GM19328 (cell line): Measurements from ENCODE around the gene RPS6KA6.
"Not testable (repeated sequence)": the region's sequence is repeated elsewhere in the genome, so short reads cannot be mapped to it uniquely, and the experiment has no call there.

Source experiments
- ATAC-seq: cut with Tn5 transposase; IDR thresholded peaks from one replicate; pipeline ENCODE4 v1.9.1; 2021; ENCODE audit warnings: mild to moderate bottlenecking, moderate library complexity; ENCODE audit not compliant: unreplicated experiment

The RPS6KA6 gene

DNA sequence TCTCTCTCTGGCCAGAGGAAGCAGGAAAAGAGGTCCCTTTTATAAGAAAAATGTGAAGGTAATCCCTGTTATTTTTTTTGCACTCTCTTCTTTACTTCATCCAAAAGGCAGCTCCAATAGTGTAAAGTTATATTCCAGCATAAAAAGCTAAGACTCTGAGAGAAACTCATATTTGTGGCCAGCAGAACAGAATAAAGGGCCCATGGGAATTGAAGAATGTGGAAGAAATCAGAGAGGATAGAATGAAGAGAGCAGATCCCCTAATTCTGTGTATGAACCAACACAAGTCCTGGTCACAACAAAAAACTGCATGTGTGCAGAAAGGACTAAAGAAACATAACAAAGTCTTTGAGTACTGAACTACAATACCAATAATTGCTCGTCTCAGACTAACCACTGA is 22.3 kb downstream of the RPS6KA6 start:
- ATAC-seq = no peak

DNA sequence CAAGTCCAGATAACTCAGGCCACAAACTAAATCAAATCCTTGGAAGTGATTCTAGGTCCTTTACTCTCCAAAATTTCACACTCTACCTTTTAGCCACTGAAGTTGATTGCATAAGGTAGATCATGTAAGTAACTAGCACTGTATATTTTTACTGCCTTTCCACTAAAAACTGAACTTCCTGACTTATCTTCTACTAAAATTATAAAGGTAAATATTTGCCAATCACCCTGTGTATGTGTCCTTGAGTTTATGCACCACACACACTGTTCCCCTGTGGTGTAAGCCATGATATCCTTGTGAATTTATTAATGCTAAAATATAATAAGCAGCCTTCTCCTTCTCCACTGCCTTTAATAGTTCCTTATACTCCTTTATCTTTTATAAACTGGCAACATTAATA is 25.6 kb downstream of the RPS6KA6 start:
- ATAC-seq = no peak

DNA sequence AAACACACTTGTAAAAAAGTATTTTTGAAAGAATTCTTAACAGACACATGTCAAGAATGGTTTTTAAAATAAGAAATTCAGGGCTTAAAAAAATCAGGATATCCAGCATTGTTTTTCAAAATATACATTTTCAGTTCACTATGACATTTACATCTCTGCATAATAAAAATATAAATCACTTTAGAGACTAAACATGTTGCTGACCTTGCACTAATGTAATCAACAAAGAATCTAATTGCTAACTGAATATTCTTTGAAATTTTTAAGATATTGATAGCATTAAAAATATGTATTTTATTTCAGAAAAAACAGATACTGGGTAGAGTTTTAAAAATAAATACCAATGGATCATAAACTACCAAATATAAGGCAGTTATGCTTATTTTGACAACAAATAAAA is 26.4 kb downstream of the RPS6KA6 start:
- no peak for ATAC-seq

DNA sequence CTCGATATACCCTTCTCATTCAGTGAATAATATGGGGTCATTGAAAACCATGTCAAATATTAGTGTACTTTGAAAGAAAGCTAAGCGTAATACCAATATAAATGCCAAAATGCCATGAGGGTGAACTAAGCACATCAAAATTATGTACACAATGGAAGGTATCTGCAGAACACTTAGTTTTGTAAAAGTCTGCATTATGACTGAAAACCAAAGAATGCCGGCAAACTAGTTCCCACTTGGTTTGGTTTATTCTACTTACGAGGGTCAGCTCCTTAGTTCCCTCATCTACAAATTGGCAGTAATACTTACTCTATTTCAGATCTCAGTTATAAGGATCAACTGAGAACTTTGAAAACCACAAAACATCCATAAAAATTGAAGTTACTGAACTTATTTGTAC is 27.3 kb downstream of the RPS6KA6 start:
- no peak for ATAC-seq

DNA sequence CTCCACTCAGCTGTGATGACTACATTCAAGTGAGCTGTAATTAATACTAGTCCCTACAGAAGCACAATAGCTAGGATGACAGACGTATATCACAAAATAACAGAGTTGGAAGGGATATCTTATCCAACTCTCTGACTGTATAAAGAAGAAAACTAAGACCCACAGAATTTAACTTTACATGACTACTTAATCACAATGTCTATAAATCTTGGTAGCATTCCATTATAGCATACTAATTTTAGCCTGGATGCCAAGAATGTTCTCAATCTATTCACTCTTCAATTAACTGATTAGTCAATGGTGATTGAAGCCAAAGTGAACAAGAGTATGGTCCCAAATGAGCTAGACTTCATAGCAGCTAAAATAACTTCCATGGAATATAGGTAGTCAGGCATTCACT is 31.2 kb downstream of the RPS6KA6 start:
- ATAC-seq = no peak

DNA sequence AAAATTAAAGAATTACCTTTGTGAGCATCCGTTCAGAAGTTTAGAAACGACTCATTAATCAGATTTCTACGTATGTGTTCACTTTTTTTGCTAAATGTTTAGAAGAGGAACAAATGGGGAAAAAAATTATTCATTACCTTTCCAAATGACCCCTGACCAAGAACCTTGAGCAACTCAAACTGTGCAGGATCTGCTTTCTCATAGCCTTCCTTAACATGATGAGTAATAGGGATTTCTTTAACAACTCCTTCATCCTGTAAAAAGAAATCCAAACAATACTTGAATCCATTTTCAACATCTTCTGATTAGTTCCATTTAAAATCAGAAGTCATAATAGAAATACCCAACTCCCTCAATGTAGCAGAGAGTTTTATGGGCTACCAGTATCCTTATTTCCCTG is 32.1 kb downstream of the RPS6KA6 start:
- ATAC-seq = no peak

DNA sequence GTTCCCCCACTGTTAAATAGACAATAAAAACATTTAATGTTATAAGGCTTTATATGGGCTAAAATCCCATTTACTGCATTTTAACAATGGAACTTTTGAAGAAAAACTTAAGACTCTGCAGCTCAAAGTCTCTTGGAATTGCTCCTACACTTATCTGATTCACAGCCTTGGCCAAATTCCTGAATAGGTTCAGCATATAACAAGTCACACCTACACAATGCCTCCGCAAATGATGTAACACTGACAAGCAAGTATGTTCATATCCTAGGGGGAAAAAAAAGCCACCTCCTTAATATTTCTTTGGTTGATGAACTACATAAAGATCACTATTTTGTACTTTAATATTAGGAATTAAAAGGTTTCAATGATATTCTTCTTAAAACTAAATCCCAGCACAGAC is 34.5 kb downstream of the RPS6KA6 start:
- ATAC-seq = no peak

DNA sequence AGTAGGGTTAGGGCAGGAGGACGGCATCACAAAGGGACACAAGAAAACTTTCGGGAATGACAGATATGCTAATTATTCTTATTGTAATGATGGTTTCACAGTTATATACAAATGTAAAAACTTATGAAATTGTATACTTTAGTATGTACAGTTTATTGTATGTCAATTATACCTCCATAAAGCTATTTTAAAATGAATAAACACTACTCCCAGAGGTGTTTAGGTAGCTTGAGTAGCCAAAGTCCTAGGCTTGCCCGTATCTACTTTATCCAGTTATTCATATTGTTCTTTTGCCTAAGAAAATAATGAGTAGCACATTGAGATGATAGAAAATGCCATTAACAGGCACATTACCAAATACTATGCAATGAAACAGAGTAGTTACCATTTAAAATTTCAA is 43.0 kb downstream of the RPS6KA6 start:
- ATAC-seq = no peak

DNA sequence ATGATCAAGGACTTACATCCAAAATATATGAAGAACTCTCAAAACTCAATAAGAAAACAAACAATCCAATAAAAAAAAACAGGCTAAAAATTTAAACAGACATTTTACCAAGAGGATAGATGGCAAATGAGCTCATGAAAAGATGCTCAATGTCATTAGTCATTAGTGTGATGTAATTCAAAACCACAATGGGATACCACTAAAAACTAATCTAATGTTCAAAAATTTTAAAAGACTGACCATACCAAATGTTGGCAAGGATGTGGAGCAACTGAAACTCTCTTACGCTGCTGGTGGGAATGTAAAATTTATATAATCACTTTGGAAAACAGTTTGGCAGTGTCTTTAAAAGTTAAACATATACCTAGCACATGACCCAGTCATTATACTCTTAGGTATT is 43.7 kb downstream of the RPS6KA6 start:
- ATAC-seq = no peak

DNA sequence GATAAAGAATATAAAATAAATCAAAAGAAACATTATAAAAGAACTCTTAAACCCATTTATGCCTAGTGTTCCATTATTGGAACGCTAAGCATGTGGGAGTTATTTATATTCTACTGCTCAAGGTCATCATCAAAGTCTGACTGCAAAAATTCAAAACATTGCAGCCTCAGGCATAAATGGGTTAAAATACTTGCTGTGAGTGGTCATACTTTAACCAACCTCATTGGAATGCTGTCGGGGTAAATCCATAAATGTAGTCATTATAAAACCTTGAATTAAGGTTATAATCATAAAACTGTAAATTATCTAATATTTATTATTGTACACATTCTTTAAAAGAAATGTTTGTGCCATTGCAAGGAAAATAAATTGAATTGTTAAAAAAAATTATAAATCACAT is 55.0 kb downstream of the RPS6KA6 start:
- no peak for ATAC-seq

DNA sequence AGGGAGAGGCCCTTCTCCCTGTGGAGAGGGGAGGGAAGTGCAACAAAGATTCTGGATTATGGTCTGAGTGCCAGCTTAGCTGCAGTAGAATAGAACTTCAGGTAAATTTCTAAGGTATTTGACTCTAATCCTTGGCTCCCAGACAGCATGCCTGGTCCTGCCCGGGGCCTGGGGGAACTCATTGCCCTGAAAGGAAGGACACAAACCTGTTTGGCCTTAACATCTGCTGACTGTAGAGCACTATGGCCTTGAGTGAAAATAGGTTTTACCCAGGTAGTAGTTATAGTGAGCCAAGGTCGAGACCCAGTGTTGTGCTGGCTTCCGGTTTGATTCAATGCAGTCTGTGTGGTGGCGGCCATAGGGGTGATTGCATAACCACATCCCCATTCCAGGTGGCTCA is 64.4 kb downstream of the RPS6KA6 start:
- no peak for ATAC-seq

DNA sequence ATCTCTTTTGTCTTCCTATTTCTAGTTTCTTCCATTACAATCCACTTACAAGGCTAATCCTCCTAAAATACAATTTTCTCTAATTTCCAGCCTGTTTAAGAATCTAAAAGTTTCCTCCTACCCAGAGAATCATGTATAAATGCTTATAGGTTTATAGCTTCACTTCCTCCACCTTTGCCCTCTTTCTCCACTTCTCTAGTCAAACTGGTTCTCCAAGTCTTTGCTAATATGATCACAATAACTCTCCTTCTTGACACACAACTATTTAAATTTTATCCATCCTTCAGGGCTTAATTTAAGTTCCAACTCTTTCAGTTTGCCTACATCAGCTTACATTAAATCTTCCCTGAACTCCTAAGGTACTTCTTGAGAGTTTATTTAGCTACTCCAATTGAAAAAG is 69.2 kb downstream of the RPS6KA6 start:
- ATAC-seq = no peak

DNA sequence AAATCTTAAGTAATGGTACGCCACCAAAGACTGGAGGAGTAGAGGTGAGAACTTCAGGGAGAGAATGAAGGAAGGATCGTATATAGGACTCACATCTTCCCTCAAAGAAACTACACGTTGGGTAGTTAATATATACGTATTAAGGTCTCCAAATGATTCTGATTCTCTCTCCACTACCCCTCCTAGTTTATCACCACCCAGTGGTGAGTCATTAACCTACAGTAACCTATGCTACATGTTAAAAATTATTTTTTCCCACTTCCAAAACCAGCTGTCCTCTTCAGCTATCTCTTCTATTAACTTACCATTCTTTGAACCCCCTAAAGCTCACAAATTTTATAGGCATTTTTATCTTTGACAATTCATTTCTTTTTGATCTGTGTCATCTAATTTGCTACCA is 69.7 kb downstream of the RPS6KA6 start:
- no peak for ATAC-seq

DNA sequence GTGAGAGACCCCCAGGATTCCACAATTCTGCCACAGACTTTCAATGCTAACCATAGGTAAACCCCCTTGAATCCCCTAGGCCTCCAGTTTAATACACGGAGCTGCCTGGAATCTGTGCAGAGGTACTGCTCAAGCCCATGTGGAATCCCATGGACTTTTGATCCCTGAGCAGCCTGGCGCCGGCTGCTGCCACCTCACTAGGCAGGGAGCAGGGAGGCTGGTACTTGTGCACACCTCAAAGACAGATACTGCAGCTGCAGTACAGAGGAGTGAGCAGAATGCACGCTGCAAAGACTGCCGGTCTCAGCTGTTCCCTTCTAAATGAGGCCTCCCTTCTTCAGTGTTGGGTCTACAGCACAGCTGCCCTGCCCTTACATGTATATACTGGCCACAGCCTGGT is 79.4 kb downstream of the RPS6KA6 start:
- ATAC-seq = no peak

DNA sequence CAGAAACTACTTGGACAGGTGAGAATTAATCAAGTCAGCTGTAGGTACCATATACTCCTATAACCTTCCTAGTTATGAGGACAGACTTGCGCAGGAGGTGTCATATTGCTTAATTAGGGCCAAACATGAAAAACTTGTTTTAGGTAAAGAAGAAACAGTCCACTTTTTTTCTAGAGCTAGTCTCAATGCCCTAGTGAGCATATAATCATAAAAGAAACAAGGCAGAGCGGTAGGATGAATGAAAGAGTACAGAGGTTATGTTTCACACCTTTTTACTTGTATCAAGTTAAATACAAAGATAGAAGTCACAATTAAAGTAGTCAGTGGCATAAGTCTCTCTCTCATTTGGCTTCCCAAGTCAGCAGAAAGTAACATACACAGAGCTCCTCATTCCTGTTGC is 88.9 kb downstream of the RPS6KA6 start:
- no peak for ATAC-seq

DNA sequence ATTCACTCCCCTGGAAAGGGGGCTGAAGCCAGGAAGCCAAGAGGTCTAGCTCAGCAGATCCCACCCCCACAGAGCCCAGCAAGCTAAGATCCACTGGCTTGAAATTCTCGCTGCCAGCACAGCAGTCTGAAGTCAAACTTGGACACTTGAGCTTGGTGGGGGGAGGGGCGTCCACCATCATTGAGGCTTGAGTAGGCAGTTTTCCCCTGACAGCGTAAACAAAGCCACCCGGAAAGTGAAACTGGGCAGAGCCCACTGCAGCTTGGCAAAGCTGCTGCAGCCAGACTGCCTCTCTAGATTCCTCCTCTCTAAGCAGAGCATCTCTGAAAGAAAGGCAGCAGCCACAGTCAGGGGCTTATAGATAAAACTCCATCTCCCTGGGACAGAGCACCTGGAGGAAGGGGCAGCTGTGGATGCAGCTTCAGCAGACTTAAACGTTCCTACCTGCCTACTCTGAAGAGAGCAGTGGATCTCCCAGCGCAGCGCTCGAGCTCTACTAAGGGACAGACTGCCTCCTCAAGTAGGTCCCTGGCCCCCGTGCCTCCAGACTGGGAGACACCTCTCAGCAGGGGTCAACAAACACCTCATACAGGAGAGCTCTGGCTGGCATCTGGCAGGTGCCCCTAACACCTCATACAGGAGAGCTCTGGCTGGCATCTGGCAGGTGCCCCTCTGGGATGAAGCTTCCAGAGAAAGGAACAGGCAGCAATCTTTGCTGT is 108.4 kb downstream of the RPS6KA6 start:
- ATAC-seq = not testable (repeated sequence)

DNA sequence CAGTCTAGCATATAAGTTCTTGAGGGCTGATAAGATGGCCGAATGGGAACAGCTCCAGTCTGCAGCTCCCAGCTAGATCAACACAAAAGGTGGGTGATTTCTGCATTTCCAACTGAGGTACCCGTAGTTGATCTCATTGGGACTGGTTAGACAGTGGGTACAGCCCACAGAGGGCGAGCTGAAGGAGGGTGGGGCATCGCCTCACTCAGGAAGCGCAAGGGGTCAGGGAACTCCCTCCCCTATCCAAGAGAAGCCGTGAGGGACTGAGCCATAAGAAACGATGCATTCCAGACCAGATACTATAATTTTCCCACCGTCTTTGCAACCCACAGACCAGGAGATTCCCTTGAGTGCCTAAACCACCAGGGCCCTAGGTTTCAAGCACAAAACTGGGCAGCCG is 109.0 kb downstream of the RPS6KA6 start:
- no peak for ATAC-seq

DNA sequence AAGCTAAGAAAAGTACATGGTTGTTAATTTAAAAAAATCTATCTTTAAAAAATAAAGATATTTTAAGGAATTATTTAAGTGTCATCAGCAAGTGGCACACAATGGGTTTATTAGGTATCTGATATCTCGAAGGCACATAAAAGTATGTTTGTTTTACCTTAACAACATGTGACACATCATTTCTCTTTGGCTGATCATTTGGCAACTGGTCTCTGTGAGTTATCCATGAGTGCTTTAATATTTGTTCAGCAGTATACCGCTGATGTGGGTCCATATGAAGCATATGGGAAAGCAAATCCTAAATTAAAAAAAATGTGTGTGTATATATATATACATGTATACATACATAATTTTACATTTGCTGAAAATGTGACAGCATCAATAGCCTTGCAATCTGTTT is 123.2 kb downstream of the RPS6KA6 start:
- ATAC-seq = no peak

DNA sequence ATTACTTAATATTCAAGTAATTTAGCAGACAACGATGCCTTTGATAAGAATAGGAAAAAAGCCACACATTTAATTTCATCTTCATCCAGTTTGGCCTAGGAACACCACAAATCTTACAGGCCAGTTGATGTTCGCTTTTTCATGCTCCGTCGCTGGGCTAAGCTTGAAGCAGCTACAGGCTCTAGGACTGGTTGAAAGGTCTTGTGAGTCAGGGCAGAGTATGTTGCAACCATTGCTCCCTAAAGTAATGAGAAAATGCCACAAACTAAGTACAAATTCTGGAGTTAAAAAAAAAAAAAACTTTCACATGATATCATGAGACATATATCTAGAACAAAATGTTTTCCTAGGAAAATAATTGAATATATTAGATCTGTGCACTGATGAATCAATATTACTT is 123.8 kb downstream of the RPS6KA6 start:
- ATAC-seq = no peak

DNA sequence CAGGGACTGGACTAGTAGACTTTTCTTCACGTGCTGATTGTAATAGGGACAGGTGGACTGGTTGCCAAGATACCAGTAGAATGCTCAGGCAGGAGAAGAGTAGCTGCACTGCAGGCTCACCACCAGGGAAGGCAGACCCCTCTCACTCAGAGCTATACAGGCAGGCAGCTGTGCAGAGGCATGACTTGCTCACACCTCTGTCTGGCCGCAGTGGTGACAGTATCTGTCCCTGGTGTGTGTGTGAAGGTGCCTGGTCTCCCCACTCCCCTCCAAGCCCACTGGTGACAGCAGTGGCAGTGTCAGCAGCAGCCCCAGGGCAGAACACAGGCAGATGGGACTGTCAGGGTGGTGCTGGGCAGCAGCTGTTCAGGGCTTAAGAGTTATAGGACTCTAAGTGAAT is 140.7 kb downstream of the RPS6KA6 start:
- no peak for ATAC-seq

DNA sequence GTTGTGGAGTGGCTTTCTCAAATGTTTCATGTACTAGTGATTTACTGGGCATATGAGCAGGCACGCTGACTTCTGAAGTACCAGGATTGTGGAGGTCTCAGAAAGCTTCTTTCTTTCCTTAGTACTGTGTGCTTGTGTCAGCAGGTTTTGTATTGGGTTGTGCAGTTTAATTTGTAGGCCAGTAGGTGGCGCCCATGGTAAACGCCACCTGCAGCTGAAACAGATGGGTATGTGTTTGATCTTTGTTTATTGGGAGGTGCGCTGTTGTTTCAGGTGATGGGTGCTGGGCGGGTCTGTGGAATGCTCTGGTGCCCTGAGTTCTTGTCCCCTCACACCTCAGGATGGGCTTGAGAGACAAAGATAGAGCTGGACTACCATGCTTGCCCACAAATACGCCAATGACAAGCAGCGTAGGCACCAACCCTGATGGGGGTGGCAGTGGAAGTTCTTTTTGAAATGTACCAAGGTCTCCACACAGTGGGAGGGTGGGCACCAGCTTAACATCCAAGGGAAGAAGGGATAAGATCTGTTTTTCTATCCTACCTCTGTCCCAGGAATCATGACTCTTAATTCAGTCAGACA is 141.5 kb downstream of the RPS6KA6 start:
- peak; percentile 73 for ATAC-seq

DNA sequence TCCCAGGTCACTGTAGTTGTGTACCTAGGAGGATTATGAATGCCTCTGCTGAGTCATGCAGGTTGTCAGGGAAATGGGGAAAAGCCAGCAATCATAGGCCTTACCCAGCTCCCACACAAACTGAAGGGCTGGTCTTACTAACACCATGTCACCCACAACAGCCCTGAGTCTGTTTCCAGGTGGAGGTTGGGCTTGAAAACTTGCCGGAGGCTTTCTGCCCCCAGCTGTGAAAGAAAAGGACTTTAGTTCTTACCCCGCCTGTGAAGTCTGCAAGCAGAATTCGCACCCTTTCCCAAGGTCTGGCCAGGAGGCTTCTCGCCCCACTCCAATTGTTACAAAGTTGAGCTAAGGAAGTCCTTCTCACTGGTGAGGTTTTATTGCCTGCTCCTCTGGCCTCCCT is 143.9 kb downstream of the RPS6KA6 start:
- no peak for ATAC-seq
